Measurements from ENCODE around the gene DAZAP1.

- TF ChIP-seq EP300 (IDR thresholded peaks at IDR 0.05) (no peak), CTCF (IDR thresholded peaks at IDR 0.05) (no peak), POLR2A (IDR thresholded peaks at IDR 0.05) (no peak)
These were observed 36.6 kb upstream of the DAZAP1 start for GRCh38 chr19:1370579-1371361.

All from ovary (tissue), 3 donors.